NCI-H1417 treated with DMSO at 0.1 percent for 48 hours (cell line): Measurements from ENCODE around the gene UPF2.

Experiments used
- DNase-seq: peaks from one replicate; lab custom pipeline; 2025; lab: John Stamatoyannopoulos, UW

The UPF2 gene

GRCh38 chr10:11962176-11962575, 80.4 kb downstream of the UPF2 start:
- no peak for DNase-seq

GRCh38 chr10:11961771-11962170, 80.8 kb downstream of the UPF2 start:
- DNase-seq: no peak

GRCh38 chr10:11959966-11960365, 82.6 kb downstream of the UPF2 start:
- no peak for DNase-seq

GRCh38 chr10:11958956-11959355, 83.7 kb downstream of the UPF2 start:
- no peak for DNase-seq

GRCh38 chr10:11951695-11952094, 90.9 kb downstream of the UPF2 start:
- DNase-seq: no peak

- no peak for DNase-seq
Observed at GRCh38 chr10:11950325-11951018, 92.1 kb downstream of the UPF2 start.

- no peak for DNase-seq
Observed at GRCh38 chr10:11949152-11949551, 93.5 kb downstream of the UPF2 start.

GRCh38 chr10:11946652-11947051, 96.0 kb downstream of the UPF2 start:
- DNase-seq: no peak

- no peak for DNase-seq
Observed at GRCh38 chr10:11936389-11937152, 106.0 kb downstream of the UPF2 start.

GRCh38 chr10:11934262-11934661, 108.3 kb downstream of the UPF2 start:
- no peak for DNase-seq

GRCh38 chr10:11933577-11934223, 108.9 kb downstream of the UPF2 start:
- DNase-seq: no peak

GRCh38 chr10:11931038-11931437, 111.6 kb downstream of the UPF2 start:
- no peak for DNase-seq

- no peak for DNase-seq
Observed at GRCh38 chr10:11930312-11930978, 112.2 kb downstream of the UPF2 start.

- DNase-seq: no peak
Observed at GRCh38 chr10:11927746-11928145, 114.9 kb downstream of the UPF2 start.

- no peak for DNase-seq
Observed at GRCh38 chr10:11921800-11922392, 120.7 kb downstream of the UPF2 start.

- DNase-seq: no peak
Observed at GRCh38 chr10:11919271-11919670, 123.3 kb downstream of the UPF2 start.

- no peak for DNase-seq
Observed at GRCh38 chr10:11918384-11918783, 124.2 kb downstream of the UPF2 start.

- no peak for DNase-seq
Observed at GRCh38 chr10:11913079-11913641, 129.4 kb downstream of the UPF2 start.

GRCh38 chr10:11910102-11910501, 132.5 kb downstream of the UPF2 start:
- no peak for DNase-seq

GRCh38 chr10:11909618-11910017, 133.0 kb downstream of the UPF2 start:
- DNase-seq: no peak

GRCh38 chr10:11908991-11909390, 133.6 kb downstream of the UPF2 start:
- no peak for DNase-seq

- DNase-seq: no peak
Observed at GRCh38 chr10:11908536-11908935, 134.1 kb downstream of the UPF2 start.
